ENCODE data around the gene WDFY2.

The WDFY2 gene

DNA sequence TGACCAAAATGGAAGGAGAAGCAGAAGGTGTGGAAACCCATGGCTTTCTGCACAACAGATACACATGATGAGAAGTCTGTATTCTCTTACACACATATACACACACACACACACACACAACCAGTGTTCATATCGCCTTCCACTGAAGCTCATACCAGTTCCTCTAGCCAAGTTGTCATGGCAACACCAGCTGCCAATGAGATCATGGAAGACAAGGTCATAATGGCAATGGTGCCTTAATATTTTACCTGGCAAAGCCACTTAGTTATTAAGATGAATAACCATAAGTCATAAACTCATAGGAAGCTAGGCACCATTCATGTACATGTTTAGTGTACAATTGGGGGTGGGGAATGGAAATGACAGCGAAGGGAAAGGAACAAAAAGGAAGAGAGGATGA is 222.3 kb downstream of the WDFY2 start:
- Histone ChIP-seq H3K23ac (ENCODE audit: low read length) (no peak overlapping the region), H3K4me2 (ENCODE audit: low read length) (no peak overlapping the region), H2BK12ac (ENCODE audit: low read length) (no peak overlapping the region), H3K79me2 (ENCODE audit: control insufficient read depth, insufficient read depth, low read length, poor library complexity) (peaks cover 8% of the 10 kb centered on the region), H2BK5ac (ENCODE audit: low read depth, low read length, poor library complexity) (no peak overlapping the region), H3K36me3 (ENCODE audit: control insufficient read depth in 1 of 2, insufficient read depth in 2 of 2, low read length in 2 of 2) (no peaks in the 10 kb centered on the region), H3K9ac (ENCODE audit: low read length) (no peak overlapping the region), H4K8ac (ENCODE audit: low read depth, low read length) (no peak overlapping the region), H2BK120ac (ENCODE audit: insufficient read depth, low read length, poor library complexity) (no peak overlapping the region), H3K4me3 (ENCODE audit: low read depth, low read length) (no peak overlapping the region), H4K12ac (ENCODE audit: low read depth, low read length) (no peak overlapping the region), H4K91ac (ENCODE audit: low read depth, low read length) (no peak overlapping the region), H3K27ac (ENCODE audit: low read depth, low read length) (no peak overlapping the region), H2AFZ (ENCODE audit: insufficient read depth, low read length, poor library complexity) (no peak overlapping the region), H3K4me1 (ENCODE audit: control insufficient read depth in 1 of 2, insufficient read depth in 2 of 2, low read length in 2 of 2) (peaks cover 13 to 14% of the 10 kb centered on the region in 2 experiments), H3K18ac (ENCODE audit: low read length) (no peak overlapping the region), H3K79me1 (ENCODE audit: low read length) (peaks cover 13% of the 10 kb centered on the region), H3K4ac (ENCODE audit: low read depth, low read length) (no peak overlapping the region), H3K9me3 (ENCODE audit: insufficient read depth, low read depth, low read length) (no peaks in the 10 kb centered on the region), H3K14ac (ENCODE audit: low read length) (no peak overlapping the region), H3K27me3 (ENCODE audit: insufficient read depth, low read length) (no peaks in the 10 kb centered on the region), H2AK5ac (ENCODE audit: low read length) (no peak overlapping the region)
- WGBS (ENCODE audit: extremely low coverage, insufficient coverage, insufficient read length) = no CpG with 5 or more reads among the region's 2 CpGs
- no peak for DNase-seq

DNA sequence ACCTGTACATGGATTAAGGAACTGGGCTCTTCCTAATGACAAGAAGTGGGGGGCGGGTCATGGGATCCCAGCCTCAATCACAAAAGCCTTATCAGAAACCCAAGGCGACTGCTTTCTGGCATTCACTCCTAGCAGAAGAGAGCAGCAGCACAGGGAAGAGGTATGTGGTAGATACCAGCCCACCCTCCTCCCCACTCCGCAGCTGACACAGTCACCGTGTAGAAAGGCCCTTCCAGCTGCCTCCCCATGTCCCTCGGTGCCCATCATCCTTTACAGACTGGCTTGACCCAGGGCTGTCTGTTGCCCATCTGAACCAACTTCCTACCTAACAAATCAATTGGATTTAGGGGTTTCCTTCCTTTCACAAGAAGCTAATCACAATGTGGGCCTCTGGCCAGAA is 222.8 kb downstream of the WDFY2 start:
- H3K4me3 ChIP-seq (ENCODE audit: low read depth, low read length) = no peak overlapping the region
- H3K36me3 ChIP-seq (ENCODE audit: control insufficient read depth in 1 of 2, insufficient read depth in 2 of 2, low read length in 2 of 2) = no peaks in the 10 kb centered on the region
- no peak overlapping the region for H2AK5ac ChIP-seq (ENCODE audit: low read length)
- H3K18ac ChIP-seq (ENCODE audit: low read length) = no peak overlapping the region
- peaks cover 17 to 18% of the 10 kb centered on the region in 2 experiments for H3K4me1 ChIP-seq (ENCODE audit: control insufficient read depth in 1 of 2, insufficient read depth in 2 of 2, low read length in 2 of 2)
- no peak overlapping the region for H2AFZ ChIP-seq (ENCODE audit: insufficient read depth, low read length, poor library complexity)
- H3K27me3 ChIP-seq (ENCODE audit: insufficient read depth, low read length) = no peaks in the 10 kb centered on the region
- no peak overlapping the region for H2BK5ac ChIP-seq (ENCODE audit: low read depth, low read length, poor library complexity)
- H4K12ac ChIP-seq (ENCODE audit: low read depth, low read length) = peak overlapping the region; percentile 22
- H3K14ac ChIP-seq (ENCODE audit: low read length) = no peak overlapping the region
- H3K4ac ChIP-seq (ENCODE audit: low read depth, low read length) = no peak overlapping the region
- no peak overlapping the region for H3K27ac ChIP-seq (ENCODE audit: low read depth, low read length)
- no peak overlapping the region for H3K23ac ChIP-seq (ENCODE audit: low read length)
- H3K79me1 ChIP-seq (ENCODE audit: low read length) = peaks cover 13% of the 10 kb centered on the region
- no peak overlapping the region for H3K9ac ChIP-seq (ENCODE audit: low read length)
- no peak for DNase-seq
- H3K9me3 ChIP-seq (ENCODE audit: insufficient read depth, low read depth, low read length) = no peaks in the 10 kb centered on the region
- WGBS (ENCODE audit: extremely low coverage, insufficient coverage, insufficient read length) = no CpG with 5 or more reads among the region's 5 CpGs
- H4K8ac ChIP-seq (ENCODE audit: low read depth, low read length) = no peak overlapping the region
- no peak overlapping the region for H3K4me2 ChIP-seq (ENCODE audit: low read length)
- H3K79me2 ChIP-seq (ENCODE audit: control insufficient read depth, insufficient read depth, low read length, poor library complexity) = peaks cover 8% of the 10 kb centered on the region
- H2BK120ac ChIP-seq (ENCODE audit: insufficient read depth, low read length, poor library complexity) = no peak overlapping the region
- no peak overlapping the region for H2BK12ac ChIP-seq (ENCODE audit: low read length)
- H4K91ac ChIP-seq (ENCODE audit: low read depth, low read length) = no peak overlapping the region

DNA sequence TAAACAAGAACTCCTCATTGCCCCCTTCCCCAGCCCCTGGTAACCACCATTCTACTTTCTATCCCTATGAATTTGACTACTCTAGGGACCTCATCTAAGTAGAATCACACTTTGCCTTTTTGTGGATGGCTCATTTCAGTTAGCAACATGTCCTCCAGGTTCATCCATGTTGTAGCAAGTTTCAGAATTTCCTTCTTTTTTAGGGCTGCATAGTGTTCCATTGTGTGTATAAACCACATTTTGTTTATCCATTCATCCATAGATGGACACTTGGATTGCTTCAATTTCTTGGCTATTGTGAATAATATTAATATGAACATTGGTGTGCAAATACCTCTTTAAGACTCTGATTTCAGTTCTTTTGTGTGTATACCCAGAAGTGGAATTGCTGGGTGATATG is 224.5 kb downstream of the WDFY2 start:
- Histone ChIP-seq H4K91ac (ENCODE audit: low read depth, low read length) (no peak overlapping the region), H2BK5ac (ENCODE audit: low read depth, low read length, poor library complexity) (no peak overlapping the region), H3K27ac (ENCODE audit: low read depth, low read length) (no peak overlapping the region), H2AFZ (ENCODE audit: insufficient read depth, low read length, poor library complexity) (no peak overlapping the region), H2AK5ac (ENCODE audit: low read length) (no peak overlapping the region), H3K4me2 (ENCODE audit: low read length) (no peak overlapping the region), H2BK120ac (ENCODE audit: insufficient read depth, low read length, poor library complexity) (no peak overlapping the region), H4K8ac (ENCODE audit: low read depth, low read length) (no peak overlapping the region), H2BK12ac (ENCODE audit: low read length) (no peak overlapping the region), H3K79me1 (ENCODE audit: low read length) (peaks cover 4% of the 10 kb centered on the region), H3K4ac (ENCODE audit: low read depth, low read length) (no peak overlapping the region), H3K9me3 (ENCODE audit: insufficient read depth, low read depth, low read length) (no peaks in the 10 kb centered on the region), H4K12ac (ENCODE audit: low read depth, low read length) (no peak overlapping the region), H3K23ac (ENCODE audit: low read length) (no peak overlapping the region), H3K4me3 (ENCODE audit: low read depth, low read length) (no peak overlapping the region), H3K79me2 (ENCODE audit: control insufficient read depth, insufficient read depth, low read length, poor library complexity) (peaks cover 3% of the 10 kb centered on the region), H3K14ac (ENCODE audit: low read length) (no peak overlapping the region), H3K36me3 (ENCODE audit: control insufficient read depth in 1 of 2, insufficient read depth in 2 of 2, low read length in 2 of 2) (no peaks in the 10 kb centered on the region), H3K9ac (ENCODE audit: low read length) (no peak overlapping the region), H3K18ac (ENCODE audit: low read length) (no peak overlapping the region), H3K27me3 (ENCODE audit: insufficient read depth, low read length) (no peaks in the 10 kb centered on the region), H3K4me1 (ENCODE audit: control insufficient read depth in 1 of 2, insufficient read depth in 2 of 2, low read length in 2 of 2) (peaks cover 9 to 10% of the 10 kb centered on the region in 2 experiments)
- no peak for DNase-seq

DNA sequence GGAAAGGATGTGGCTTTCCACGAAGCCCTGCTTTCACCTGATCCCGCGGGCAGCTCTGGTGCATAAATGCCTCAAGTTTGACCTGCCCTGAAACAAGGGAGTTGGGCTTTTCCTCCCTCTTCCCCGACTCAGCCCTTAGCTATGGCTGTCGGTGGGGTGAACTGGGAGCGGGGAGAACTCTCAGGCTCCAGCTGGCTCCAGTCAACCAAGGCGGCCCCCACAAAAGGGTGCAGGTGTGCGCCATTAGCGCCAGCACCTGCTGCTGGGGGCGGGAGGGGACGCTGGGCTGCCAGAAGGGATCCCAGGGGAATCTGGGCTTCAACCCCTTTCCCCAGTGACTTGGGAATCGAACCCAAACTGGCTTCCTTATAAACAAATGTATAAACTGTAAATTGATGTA is 226.8 kb downstream of the WDFY2 start:
- DNase-seq = no peak
- no CpG with 5 or more reads among the region's 12 CpGs for WGBS (ENCODE audit: extremely low coverage, insufficient coverage, insufficient read length)
- peaks cover 4 to 7% of the 10 kb centered on the region in 2 experiments for H3K4me1 ChIP-seq (ENCODE audit: control insufficient read depth in 1 of 2, insufficient read depth in 2 of 2, low read length in 2 of 2)
- H3K79me2 ChIP-seq (ENCODE audit: control insufficient read depth, insufficient read depth, low read length, poor library complexity) = no peaks in the 10 kb centered on the region
- H3K36me3 ChIP-seq (ENCODE audit: control insufficient read depth in 1 of 2, insufficient read depth in 2 of 2, low read length in 2 of 2) = no peaks in the 10 kb centered on the region
- H4K91ac ChIP-seq (ENCODE audit: low read depth, low read length) = no peak overlapping the region
- H2BK12ac ChIP-seq (ENCODE audit: low read length) = no peak overlapping the region
- no peak overlapping the region for H4K12ac ChIP-seq (ENCODE audit: low read depth, low read length)
- H2BK120ac ChIP-seq (ENCODE audit: insufficient read depth, low read length, poor library complexity) = no peak overlapping the region
- no peak overlapping the region for H2AK5ac ChIP-seq (ENCODE audit: low read length)
- no peak overlapping the region for H3K4me3 ChIP-seq (ENCODE audit: low read depth, low read length)
- H4K8ac ChIP-seq (ENCODE audit: low read depth, low read length) = no peak overlapping the region
- no peaks in the 10 kb centered on the region for H3K79me1 ChIP-seq (ENCODE audit: low read length)
- no peak overlapping the region for H3K18ac ChIP-seq (ENCODE audit: low read length)
- H3K9ac ChIP-seq (ENCODE audit: low read length) = no peak overlapping the region
- H3K23ac ChIP-seq (ENCODE audit: low read length) = no peak overlapping the region
- no peaks in the 10 kb centered on the region for H3K9me3 ChIP-seq (ENCODE audit: insufficient read depth, low read depth, low read length)
- no peak overlapping the region for H3K4ac ChIP-seq (ENCODE audit: low read depth, low read length)
- H3K27ac ChIP-seq (ENCODE audit: low read depth, low read length) = no peak overlapping the region
- no peak overlapping the region for H3K14ac ChIP-seq (ENCODE audit: low read length)
- H2AFZ ChIP-seq (ENCODE audit: insufficient read depth, low read length, poor library complexity) = no peak overlapping the region
- H3K4me2 ChIP-seq (ENCODE audit: low read length) = no peak overlapping the region
- H2BK5ac ChIP-seq (ENCODE audit: low read depth, low read length, poor library complexity) = no peak overlapping the region
- H3K27me3 ChIP-seq (ENCODE audit: insufficient read depth, low read length) = no peaks in the 10 kb centered on the region

Data from trophoblast cell (in vitro differentiated cells and primary cell).